GM18511 (cell line): ENCODE measurements around the gene NOS1AP.
"Not testable (repeated sequence)": the region's sequence is repeated elsewhere in the genome, so short reads cannot be mapped to it uniquely, and the experiment has no call there.

Experiments used
- ATAC-seq: cut with Tn5 transposase; IDR thresholded peaks from one replicate; pipeline ENCODE4 v1.9.1; 2021; ENCODE audit warnings: mild to moderate bottlenecking, moderate library complexity; ENCODE audit not compliant: unreplicated experiment

The NOS1AP gene

GRCh38 chr1:162069334-162070093 is at the start of gene NOS1AP:
Gene NOS1AP, plus strand, starts transcription at chr1:162069691. Its CDS starts 487 bp downstream, at chr1:162070178.
- ATAC-seq: peak; percentile 99

- no peak for ATAC-seq
Observed at GRCh38 chr1:162020150-162020549, 49.3 kb upstream of the NOS1AP start.

- ATAC-seq: no peak
Observed at GRCh38 chr1:162021124-162021523, 48.4 kb upstream of the NOS1AP start.

- ATAC-seq: no peak
Observed at GRCh38 chr1:162022626-162023025, 46.9 kb upstream of the NOS1AP start.

DNA sequence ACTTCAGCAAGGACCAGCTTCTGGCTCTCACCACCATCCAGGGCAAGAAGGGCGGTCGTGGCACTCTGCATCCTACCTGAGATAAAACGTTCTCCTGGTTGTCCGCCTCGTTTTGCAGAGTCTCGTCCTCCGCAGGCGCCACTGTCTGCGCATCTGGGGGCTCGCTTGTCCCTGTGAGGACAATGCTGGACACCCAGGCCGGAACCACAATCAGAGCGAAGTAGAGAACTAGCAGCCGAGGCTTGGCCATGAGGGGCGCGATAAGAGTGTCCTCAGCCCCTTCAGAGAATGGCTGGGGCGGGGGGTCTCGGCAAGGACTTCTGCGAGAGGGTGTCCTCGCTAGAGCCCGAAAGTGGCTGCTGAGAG is 46.3 kb upstream of the NOS1AP start:
- no peak for ATAC-seq

GRCh38 chr1:162023547-162024501 is 45.7 kb upstream of the NOS1AP start, which contains the start of gene OLFML2B:
Gene OLFML2B, minus strand, starts transcription at chr1:162023869. Its CDS starts 439 bp downstream, at chr1:162023430.
- ATAC-seq: peak; percentile 73

DNA sequence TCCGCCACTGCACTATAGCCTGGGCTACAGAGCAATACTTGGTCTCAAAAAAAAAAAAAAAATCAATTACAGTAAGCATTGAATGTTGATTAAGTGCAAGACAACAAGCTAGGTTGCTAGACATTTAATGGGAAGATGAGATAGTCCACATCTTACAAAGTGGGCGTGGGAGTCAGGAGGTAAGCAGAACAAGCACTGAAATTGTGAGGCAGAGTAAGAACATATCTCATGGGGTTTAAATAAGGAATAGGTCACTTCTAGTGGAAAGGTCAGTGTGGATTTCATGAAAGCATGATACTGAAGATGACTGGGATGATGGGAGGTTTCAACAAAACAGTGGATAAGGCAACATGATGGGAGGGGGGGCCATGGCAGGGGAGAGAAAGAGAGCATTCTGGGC is 44.0 kb upstream of the NOS1AP start:
- ATAC-seq: no peak

GRCh38 chr1:162026881-162027280 is 42.6 kb upstream of the NOS1AP start:
- ATAC-seq: no peak

- ATAC-seq: no peak
Observed at GRCh38 chr1:162028726-162029125, 40.8 kb upstream of the NOS1AP start.

- no peak for ATAC-seq
Observed at GRCh38 chr1:162029157-162029556, 40.3 kb upstream of the NOS1AP start.

DNA sequence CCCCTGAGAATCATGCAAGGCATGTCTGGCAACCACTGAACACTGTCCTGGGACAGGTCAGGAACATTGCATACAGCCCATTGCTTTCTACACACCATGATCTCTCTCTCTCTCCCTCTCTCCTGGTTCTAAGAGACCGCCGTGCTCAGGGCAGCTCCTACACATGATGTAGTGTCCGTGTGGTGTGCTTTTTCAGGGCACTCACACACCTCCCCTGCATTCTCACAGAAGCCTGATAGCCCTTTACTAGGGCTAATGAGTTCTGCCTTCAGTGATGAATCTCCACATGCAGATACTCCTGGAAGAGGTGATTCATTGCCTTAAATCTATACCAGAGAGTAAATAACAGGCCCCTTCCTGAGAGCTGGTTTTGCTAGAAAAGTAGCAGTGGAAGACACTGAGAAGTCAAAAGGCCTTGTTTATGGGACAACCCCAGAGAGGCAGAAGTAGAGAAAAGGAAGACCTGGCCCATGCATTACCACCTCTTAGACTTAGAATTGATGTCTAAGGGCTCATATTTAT is 38.7 kb upstream of the NOS1AP start:
- no peak for ATAC-seq

- no peak for ATAC-seq
Observed at GRCh38 chr1:162033428-162033827, 36.1 kb upstream of the NOS1AP start.

DNA sequence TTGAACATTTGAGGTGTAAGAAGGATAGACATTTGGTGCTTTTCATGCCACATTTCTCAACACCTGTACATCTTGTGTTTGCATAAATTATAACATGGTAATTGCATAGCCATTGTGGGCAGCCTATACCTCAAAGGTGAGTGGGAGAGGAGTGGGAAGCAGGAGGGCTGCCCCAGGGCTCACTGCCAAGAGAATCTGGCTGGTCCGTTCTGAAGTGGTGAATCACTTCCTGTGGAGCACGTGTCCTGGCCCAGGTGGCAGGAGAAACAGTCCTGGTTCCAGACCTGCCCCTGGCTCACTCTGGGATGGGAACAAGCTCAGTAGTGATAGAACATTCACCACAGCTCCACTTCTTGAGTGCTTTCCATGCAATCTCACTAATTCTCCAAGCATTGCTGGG is 34.2 kb upstream of the NOS1AP start:
- no peak for ATAC-seq

GRCh38 chr1:162036163-162036562 is 33.3 kb upstream of the NOS1AP start:
- no peak for ATAC-seq

DNA sequence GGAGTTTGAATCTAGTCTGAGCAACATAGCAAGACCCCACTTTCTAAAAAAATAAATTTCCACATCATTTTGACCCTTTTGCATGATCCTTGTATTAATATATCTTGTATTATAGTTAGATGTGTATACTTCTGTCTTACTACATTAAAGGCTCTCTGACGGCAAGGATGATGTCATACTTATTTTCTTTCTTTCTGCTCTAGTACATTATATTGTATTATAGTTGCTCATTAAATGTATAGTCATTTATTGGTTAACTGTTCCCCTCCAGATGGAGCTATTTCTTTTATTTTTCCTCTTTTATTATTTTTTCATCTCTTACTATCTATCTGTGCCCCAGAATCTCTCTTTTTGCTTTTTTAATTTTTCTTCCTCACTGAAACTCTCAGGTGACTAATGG is 30.9 kb upstream of the NOS1AP start:
- no peak for ATAC-seq

DNA sequence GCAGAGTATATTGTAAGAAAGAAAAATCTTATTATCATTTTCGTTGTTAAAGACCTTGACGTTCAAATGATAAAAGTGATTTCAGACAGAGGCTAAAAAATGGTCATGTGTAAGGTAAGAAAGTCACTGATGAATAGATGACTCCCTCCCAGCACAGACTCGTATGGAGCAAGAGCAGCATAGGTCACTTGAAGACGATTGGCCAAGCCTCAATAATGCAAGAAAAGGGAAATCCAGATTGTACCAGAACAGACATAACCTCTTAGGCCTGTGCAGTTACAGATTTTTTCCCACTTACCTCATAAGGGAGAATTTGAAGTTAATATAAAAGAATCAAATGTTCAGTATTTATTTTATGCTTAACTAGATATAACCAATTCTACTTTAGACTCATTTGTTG is 29.5 kb upstream of the NOS1AP start:
- ATAC-seq: no peak

- no peak for ATAC-seq
Observed at GRCh38 chr1:162040657-162041056, 28.8 kb upstream of the NOS1AP start.

DNA sequence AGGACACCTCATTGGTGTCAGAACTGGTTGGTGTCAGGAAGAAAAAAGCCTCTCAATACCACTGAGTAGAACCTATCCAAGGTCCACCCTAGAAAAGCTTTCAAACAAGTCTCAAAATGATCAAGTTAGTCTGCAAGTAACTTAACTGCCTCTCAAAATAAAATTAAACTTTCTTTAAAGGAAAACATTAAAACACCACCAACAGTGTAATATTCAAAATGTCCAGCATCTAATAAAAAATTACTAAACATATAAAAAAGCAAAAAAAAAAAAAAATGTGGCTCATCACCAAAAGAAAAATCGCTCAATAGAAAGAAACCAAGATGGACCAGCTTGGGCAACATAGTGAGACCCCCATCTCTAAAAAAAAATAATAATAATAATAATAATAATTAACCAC is 27.1 kb upstream of the NOS1AP start:
- no peak for ATAC-seq

GRCh38 chr1:162046921-162047320 is 22.6 kb upstream of the NOS1AP start:
- no peak for ATAC-seq

- ATAC-seq: not testable (repeated sequence)
Observed at GRCh38 chr1:162053949-162054348, 15.5 kb upstream of the NOS1AP start.

DNA sequence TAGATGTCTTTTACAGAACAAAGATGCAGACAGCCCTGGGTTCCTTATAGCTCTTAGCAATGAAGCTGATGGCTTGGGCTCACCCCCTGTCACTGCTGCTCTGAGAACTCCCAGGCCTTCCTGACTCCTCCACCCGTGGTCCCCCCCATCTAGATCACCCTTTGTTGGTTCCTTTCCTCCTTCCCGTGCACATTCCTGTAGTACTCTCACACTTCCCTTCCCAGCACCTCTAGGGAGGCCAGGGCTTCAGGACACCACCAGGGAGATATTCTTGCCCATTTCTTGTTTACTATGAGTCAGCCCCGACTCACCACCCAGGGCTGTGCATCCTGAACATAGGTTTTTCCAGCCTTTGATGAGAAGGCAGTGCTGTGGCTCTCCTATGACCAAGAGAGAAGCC is 14.4 kb upstream of the NOS1AP start:
- ATAC-seq: no peak

- ATAC-seq: peak; percentile 83
Observed at GRCh38 chr1:162056043-162056442, 13.4 kb upstream of the NOS1AP start.
